Stimulated activated CD4-positive, alpha-beta T cell treated with anti-CD3 and anti-CD28 coated beads, Interleukin-2, amount 100 ng/mL, for 4 hours (primary cell): Measurements from ENCODE around the gene KIAA0586.
"Not testable (repeated sequence)": the region's sequence is repeated elsewhere in the genome, so short reads cannot be mapped to it uniquely, and the experiment has no call there.

Source experiments
- DNase-seq: peaks from one replicate; pipeline ENCODE4 v3.0.0-alpha.2; 2020; ENCODE audit warnings: low read depth

The KIAA0586 gene

GRCh38 chr14:58549105-58549757 lies 121.7 kb downstream of the KIAA0586 start:
- DNase-seq = no peak

GRCh38 chr14:58553959-58554358 lies 126.4 kb downstream of the KIAA0586 start:
- DNase-seq = no peak

DNA sequence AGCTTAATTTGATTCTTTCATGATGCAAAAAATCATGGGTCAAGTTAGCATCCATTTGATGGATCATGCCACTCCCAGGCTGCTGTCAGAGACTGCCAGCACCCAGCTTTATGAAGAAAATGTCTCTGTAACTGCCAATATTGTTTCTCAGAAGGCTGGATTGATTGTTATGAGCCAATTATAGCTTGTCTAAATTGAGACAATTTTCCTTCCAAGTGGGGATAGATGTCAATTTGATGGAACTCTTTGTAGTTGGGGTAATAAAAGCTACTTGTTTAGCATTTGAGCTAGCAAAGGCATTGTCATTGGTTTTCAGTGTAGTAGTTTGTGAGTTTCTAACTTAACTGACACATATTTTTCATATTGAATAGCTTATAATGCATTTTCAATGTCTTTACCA lies 128.1 kb downstream of the KIAA0586 start:
- no peak for DNase-seq

- no peak for DNase-seq
Observed at GRCh38 chr14:58557242-58557641, 129.7 kb downstream of the KIAA0586 start.

GRCh38 chr14:58560208-58560607 lies 132.7 kb downstream of the KIAA0586 start:
- no peak for DNase-seq

GRCh38 chr14:58562141-58562540 lies 134.6 kb downstream of the KIAA0586 start:
- no peak for DNase-seq

- no peak for DNase-seq
Observed at GRCh38 chr14:58563978-58564377, 136.5 kb downstream of the KIAA0586 start.

GRCh38 chr14:58565832-58566231 lies 138.3 kb downstream of the KIAA0586 start:
- no peak for DNase-seq

- DNase-seq = no peak
Observed at GRCh38 chr14:58566979-58567378, 139.5 kb downstream of the KIAA0586 start.

- no peak for DNase-seq
Observed at GRCh38 chr14:58568322-58568721, 140.8 kb downstream of the KIAA0586 start.

DNA sequence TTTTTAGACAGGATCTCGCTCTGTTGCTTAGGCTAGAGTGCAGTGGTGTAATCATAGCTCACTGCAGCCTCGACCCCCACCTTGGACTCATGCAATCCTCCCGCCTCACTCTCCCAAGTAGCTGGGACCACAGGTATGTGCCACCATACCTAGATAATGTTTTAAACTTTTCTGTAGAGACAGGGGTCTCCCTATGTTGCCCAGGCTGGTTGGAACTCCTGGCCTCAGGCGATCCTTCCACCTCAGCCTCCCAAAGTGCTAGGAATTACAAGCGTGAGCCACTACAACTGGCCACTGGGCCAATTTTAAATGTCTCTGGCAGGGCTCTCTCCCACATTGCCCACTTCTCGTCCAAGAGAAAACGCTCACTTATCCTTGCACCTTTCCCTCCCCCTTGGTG lies 143.7 kb downstream of the KIAA0586 start:
- DNase-seq = no peak

DNA sequence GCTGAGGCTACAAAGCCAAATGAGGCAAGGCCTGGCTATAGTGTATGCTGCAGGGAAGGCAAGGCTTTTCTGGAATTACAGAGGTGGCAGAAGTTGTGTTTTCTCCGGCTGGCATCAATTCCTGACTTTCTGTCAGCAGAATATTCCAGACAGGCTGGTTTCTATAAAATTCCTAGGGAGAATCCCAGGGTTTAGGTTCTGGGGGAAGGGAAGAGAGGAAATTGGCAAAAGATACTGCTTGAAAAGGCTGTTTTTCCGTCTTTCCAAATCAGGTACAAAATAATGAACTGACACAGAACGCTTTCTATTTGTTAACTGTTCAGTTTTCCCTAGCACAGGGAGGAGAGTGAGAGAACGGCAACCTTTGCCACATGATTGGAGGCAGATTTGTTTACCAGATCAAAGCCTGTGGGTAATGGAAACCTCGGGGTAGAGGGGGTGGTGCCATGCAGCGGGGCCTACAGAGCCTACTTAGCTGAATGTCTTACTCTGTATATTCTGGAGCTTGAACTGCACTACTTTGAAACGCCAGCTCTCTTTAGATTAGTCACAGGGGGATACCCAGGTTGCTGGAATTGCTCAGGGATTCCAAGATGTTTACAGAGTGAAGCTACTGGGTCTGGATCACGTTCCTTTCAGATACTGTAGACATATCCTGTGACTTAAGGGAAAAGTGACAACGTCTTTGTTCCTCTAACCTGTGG lies 144.4 kb downstream of the KIAA0586 start:
- peak; percentile 50 for DNase-seq

- no peak for DNase-seq
Observed at GRCh38 chr14:58572473-58572853, 144.9 kb downstream of the KIAA0586 start.

DNA sequence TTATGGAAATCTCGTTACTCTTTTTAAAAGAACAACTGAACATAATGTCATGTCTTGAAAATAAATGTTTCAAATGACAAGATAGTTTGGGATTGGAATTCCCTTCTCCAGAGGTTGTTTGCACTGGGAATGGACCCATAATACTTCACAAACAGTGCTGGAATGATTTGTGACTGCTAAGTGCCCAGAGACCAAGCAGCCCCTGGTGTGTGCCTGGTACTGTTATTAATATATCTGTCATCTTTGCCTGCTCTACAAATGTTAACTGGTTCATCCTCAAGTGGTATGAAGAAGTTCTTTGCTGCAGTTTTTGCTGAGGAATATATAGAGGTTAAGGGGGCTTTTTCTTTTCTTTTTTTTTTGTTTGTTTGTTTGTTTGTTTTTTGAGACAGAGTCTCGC lies 145.3 kb downstream of the KIAA0586 start:
- no peak for DNase-seq

GRCh38 chr14:58574623-58575022 lies 147.1 kb downstream of the KIAA0586 start:
- DNase-seq = no peak

DNA sequence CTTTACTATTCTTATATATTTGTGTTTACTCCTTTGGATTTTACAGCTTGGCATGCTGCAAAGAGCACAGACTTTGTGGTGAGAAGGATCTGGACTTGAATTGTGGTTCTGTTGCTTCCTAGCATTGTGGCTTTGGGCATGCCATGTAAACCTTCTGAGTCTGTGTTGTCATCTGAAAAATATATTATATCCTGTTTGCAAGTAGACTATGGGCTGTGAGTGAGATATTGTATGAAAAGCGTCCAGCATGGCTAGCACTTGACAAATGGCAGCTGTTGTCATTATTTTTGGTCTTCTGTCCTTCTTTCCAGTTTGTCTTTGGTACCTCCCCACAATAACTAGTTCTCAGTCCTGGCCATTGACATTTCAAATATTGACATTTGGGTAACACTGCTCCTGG lies 148.4 kb downstream of the KIAA0586 start:
- no peak for DNase-seq

- DNase-seq = not testable (repeated sequence)
Observed at GRCh38 chr14:58580035-58580434, 152.5 kb downstream of the KIAA0586 start.

DNA sequence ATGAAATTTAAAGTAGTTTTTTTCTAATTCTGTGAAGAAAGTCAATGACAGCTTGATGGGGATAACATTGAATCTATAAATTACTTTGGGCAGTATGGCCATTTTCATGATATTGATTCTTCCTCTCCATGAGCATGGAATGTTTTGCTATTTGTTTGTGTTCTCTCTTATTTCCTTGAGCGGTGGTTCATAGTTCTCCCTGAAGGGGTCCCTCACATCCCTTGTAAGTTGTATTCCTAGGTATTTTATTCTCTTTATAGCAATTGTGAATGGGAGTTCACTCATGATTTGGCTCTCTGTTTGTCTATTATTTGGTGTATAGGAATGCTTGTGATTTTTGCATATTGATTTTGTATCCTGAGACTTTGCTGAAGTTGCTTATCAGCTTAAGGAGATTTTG lies 153.9 kb downstream of the KIAA0586 start:
- not testable (repeated sequence) for DNase-seq

GRCh38 chr14:58584383-58584782 lies 156.9 kb downstream of the KIAA0586 start:
- no peak for DNase-seq

- no peak for DNase-seq
Observed at GRCh38 chr14:58587271-58587670, 159.8 kb downstream of the KIAA0586 start.

GRCh38 chr14:58588321-58588720 lies 160.8 kb downstream of the KIAA0586 start:
- DNase-seq = not testable (repeated sequence)

DNA sequence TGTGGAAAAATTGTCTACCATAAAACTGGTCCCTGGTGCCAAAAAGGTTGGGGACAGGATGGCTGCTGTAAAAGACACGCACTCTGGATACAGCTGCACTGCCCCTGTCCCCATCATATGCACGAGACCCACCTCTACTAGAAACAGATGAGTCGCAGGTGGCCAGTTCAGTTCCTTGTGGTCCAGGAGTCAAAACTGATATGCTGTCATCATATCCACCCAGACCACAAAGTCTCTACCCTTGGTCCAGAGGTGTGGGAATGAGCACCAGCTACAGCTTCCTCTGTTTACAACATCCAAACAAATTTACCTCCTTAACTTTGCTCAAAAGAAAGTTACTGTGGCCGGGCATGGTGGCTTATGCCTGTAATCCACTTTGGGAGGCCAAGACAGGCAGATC lies 166.5 kb downstream of the KIAA0586 start:
- no peak for DNase-seq

DNA sequence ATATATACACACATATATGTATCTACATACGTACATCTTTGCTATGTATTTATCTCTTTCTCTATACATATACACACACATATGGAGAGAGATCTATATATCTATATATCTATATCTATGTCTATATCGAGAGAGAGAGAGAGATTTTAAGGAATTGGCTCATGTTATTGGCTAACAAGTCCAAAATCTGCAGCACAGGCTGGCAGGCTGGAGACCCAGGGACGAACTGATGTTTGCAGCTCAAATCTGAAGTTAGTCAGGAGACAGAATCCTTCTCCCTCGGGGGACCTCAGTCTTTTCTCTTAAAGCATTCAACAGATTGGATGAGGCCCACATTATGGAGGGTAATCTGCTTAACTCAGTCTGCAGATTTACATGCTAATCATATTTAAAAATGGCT lies 169.5 kb downstream of the KIAA0586 start:
- DNase-seq = no peak
